ENCODE measurements around the gene RRAS2.

Gene RRAS2

DNA sequence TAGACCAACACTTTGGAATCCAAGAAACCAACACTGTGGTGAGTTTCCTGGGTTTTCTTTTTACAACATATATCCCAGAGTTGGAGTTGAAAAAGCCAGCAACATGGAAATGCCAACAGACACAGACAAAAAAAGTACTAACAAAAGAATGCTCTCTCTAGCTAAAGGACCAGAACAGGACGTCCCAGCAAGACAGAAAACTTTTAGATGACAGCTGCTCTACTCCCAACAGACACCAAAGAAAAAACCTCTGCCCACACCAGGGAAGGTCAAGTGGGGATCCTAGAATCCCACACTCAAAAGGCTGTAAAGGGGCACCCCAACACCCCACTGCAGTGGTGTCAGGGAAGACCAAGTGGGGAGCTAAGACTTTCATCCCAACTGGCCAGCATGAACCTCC lies 23.3 kb downstream of the RRAS2 start:
- no peak for DNase-seq

DNA sequence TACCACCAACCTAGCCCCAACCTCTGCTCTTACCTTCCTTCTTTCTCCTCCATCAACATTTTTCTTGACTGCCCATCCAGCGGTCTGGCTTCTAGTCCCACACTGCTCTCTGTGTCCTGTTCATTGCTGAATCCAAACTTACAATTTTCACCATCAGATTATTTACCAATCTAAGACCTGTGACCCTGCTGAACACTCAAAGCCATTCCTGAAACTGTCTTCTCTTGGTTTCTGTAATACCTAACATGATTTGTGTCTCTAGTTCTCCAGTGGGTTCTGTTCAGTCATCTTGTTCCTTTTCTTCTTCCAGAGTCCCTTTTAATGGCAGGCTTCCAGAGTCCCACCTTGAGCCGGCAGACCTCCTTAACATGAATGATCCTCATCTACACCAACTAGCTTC lies 24.1 kb downstream of the RRAS2 start:
- DNase-seq = no peak

- DNase-seq = no peak
Measured at GRCh38 chr11:14334192-14334591, 24.8 kb downstream of the RRAS2 start.

DNA sequence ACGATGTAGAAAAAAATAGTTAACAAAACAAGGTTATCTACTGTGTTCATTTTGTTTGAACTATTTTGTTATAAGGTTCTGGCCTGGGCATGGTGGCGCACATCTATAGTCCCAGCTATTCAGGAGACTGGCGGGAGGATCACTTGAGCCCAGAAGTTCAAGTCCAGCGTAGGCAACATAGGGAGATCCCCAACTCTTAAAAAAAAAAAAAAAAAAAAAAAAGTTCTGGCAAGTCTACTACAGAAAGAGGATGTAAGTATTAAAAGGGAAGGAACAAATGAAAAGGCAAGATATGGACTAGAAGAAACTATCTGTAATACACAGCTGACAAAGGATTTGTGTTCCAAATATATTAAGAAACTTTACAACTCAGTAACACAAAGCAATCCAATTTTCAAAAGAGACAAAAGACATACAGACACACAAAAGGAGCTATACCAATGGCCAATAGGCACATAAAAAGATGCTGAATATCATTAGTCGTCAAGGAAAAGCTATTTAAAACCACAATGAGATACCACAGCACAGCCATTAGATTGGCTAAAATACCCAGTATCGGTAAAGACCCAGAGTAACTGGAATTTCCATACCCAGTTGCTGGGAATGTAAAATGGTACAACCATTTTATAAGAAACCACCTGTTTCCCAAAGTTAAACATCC lies 27.4 kb downstream of the RRAS2 start:
- no peak for DNase-seq

DNA sequence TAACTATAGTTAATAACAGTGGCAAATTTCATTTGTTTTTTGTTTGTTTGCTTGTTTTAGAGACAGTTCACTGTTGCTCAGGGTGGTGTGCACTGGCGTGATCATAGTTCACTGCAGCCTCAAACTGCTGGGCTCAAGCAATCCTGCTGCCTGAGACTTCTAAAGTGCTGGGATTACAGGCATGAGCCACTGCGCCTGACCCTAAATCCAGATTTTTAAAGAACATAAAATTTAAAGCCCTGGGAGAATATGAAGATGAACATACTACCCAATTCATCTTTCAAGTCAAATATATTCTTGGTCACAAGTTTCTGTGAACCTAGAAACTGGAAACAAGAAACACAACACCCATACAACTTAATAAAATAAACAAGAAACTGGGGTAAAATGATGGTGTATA lies 28.1 kb downstream of the RRAS2 start:
- DNase-seq = no peak

DNA sequence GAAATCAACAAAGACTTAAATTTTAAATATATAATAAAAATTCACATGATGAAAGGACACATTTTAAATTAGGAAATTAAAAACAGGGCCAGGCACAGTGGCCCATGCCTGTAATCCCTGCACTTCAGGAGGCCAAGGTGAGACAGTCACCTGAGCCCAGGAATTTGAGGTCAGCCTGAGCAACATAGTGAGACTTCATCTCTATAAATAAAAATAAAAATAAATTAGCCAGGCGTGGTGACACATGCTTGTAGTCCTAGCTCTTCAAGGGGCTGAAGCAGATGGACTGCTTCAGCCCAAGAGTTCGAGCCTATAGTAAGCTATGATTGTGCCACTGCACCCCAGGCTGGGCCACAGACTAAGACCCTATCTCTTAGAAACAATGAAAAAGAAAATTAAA lies 29.3 kb downstream of the RRAS2 start:
- DNase-seq = no peak

GRCh38 chr11:14327116-14327515 lies 31.9 kb downstream of the RRAS2 start:
- peak; percentile 16 for DNase-seq

DNA sequence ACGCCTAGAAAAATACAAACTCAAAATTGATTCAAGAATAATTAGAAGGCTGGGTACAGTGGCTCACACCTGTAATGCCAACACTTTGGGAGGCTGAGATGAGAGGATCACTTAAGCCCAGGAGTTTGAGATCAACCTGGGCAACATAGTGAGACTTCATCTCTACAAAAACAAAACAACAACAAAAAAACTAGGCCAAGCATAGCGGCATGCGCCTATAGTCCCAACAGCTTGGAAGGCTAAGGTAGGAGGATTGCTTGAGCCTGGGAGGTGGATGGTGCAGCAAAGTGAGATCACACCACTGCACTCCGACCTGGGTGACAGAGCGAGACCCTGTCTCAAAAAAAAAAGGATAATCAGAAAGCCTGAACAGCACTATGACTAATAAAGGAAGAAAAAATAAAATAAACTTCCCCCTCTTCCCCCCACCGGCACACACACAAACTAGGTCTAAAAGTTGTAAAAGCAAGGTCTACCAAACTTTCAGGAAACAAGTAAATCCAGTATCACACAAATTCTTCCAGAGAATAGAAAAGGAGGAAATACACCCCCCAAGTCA lies 35.8 kb downstream of the RRAS2 start:
- DNase-seq = no peak

GRCh38 chr11:14322510-14322909 lies 36.5 kb downstream of the RRAS2 start:
- DNase-seq = no peak

- DNase-seq = peak; percentile 69
Measured at GRCh38 chr11:14320020-14320419, 39.0 kb downstream of the RRAS2 start.

DNA sequence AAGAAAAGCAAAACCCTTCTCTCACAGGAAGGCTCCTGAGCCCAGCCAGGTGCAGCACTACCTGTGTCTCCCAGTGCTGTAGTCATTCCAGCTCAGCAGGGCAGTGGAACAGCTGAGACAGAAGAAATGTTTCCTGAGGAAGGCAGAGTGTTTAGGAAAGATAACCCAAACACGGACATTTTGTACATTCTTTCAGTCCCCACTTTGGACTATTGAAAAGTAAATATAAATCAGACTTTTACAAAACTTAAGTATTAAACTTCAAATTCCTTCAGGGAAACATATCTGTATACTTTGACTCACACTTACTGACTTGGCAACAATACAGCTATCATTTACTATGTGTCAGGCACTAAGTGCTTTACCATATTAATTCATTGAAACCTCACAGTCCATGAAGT lies 40.4 kb downstream of the RRAS2 start:
- peak; percentile 41 for DNase-seq

- DNase-seq = no peak
Measured at GRCh38 chr11:14317659-14318325, 41.2 kb downstream of the RRAS2 start.

DNA sequence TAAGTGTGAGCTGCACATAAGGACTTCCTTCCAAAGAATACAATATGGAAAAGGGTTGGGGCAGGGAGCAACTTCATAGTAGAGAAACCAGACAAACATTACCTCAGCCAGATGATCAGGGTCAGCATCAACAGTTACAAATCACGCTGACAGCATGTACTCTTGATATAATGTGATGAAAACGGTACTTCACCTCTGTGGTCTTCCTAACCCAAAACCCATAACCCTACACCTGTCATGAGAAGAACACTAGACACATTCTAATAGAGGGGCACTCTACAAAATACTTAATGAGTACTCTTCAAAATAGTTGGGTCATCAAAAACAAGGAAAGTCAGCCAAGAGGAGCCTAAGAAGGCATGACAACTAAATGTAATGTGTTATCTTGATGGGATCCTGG lies 43.9 kb downstream of the RRAS2 start:
- no peak for DNase-seq

GRCh38 chr11:14314127-14314526 lies 44.9 kb downstream of the RRAS2 start:
- DNase-seq = no peak

- DNase-seq = peak; percentile 72
Measured at GRCh38 chr11:14312736-14313438, 46.1 kb downstream of the RRAS2 start.

DNA sequence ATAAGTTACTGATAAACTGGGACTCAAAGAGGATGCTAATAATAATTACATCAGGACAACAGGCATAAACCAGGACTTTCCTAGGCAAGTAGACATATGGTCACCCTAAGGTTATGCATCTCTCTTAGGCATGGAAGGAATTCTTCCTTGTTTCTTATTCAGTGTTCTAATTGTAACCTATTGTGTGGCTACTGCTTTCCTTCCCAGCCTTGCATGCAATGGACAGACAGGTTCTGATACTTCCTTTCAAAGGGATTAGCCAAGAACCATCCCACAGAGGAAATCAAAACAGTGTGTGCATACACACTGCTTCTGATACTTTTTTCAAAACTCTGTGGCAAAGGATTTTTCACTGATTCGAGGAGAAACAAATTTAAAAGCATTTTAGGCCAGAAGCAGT lies 48.3 kb downstream of the RRAS2 start:
- DNase-seq = peak; percentile 42

DNA sequence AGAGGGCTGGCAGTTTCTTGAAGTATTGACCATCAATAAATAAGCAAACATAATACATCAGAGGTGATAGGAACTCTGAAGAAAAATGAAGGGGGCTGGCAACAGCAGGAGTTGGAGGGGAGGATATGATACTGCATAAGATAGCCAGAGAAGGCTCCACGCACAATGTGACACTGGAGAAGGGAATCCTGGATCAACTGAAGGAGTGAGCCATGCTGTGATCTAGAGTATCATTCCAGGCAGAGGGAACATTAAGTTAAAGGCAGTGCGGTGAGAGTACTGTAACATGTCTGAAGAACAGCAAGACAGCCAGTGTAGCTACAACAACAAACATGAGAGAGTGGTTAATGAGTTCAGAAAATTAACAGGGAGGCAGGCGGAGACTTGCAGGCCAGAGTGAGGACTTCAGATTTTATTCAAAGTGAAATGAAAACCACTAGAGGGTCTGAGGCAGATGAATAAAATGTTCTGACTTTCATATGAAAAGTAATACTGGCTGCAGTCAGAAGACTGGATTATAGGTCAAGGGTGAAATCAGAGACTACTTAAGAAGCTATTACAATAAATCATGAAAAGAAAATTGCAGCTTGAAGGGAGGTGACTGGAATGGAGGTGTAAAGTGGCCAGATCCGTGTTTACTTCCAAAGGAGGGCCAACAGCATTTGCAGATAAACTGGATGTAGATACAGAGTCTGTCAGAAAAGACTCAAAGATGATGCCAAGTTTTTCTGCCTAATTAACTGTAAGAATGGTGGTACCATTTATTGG lies 49.4 kb downstream of the RRAS2 start:
- no peak for DNase-seq

- DNase-seq = no peak
Measured at GRCh38 chr11:14308897-14309387, 50.0 kb downstream of the RRAS2 start.

DNA sequence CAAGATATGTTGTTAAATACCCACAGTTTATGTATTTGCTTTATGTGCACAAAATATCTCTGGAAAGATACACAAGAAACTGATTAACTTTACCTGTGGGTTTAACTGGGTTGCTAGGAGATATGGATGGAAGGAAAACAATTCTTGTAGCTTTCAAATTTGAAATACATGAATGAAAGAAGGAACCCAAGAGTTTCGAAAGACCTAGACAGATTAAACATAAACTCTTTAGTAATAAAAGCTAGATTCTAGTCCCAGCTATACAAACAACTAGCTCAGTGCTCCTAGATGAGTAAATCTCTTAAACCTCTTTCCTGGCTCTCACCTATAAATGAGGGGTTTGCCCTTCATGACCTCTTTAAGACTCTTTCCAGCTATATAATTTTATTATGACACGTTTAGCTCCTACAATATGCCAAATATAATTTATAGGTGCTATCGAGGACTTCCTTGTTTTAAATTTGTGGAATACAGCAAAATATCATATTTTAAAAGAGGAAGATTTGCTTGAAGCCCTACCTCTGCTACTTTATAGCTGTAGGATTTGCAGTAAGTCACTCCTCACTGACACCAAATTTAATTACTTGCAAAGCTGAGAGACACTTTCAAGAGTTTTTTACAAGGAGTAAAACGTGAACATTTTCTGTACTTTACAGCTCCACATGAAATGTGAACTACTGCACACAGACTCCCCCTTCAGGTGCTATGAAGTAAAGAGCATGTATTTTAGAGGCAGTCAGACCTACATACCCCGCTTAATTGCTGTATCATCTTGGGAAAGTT lies 50.7 kb downstream of the RRAS2 start:
- DNase-seq = peak; percentile 49

- DNase-seq = no peak
Measured at GRCh38 chr11:14306481-14306880, 52.5 kb downstream of the RRAS2 start.

GRCh38 chr11:14305649-14306048 lies 53.3 kb downstream of the RRAS2 start:
- no peak for DNase-seq

- DNase-seq = no peak
Measured at GRCh38 chr11:14304601-14305000, 54.4 kb downstream of the RRAS2 start.

Measured in fibroblast of skin of right biceps (primary cell).